Memory B cell (primary cell): ENCODE measurements around the gene NKAIN4.
A peak's percentile ranks its signal among the peaks of the same experiment; 100 is the strongest.

Experiments
- ATAC-seq: fragments of 150-1000 bp; cut with Tn5 transposase; 2 replicates; pipeline ENCODE4 v1.10.0; 2021; ENCODE audit warnings: low read depth, mild to moderate bottlenecking, moderate library complexity
- DNase-seq, 2 donors: peaks; one replicate each; pipeline ENCODE4 v3.0.0; 2022; ENCODE audit warnings: low spot score in 2 of 2
- H3K27ac Mint-ChIP-seq: one replicate; pipeline ENCODE4 v1.8.0; 2022; ENCODE audit warnings: mild to moderate bottlenecking, moderate library complexity, mixed read lengths
- H3K27me3 Mint-ChIP-seq: one replicate; pipeline ENCODE4 v1.8.0; 2022; ENCODE audit warnings: mixed read lengths
- H3K36me3 Mint-ChIP-seq: one replicate; pipeline ENCODE4 v1.8.0; 2022; ENCODE audit warnings: mild to moderate bottlenecking, mixed read lengths
- H3K4me1 Mint-ChIP-seq: one replicate; pipeline ENCODE4 v1.8.0; 2022; ENCODE audit warnings: mixed read lengths
- H3K4me3 Mint-ChIP-seq: one replicate; pipeline ENCODE4 v1.8.0; 2022; ENCODE audit warnings: mild to moderate bottlenecking, moderate library complexity, mixed read lengths
- H3K9me3 Mint-ChIP-seq: one replicate; pipeline ENCODE4 v1.8.0; 2022; ENCODE audit warnings: mixed read lengths

Gene NKAIN4

GRCh38 chr20:63292292-63292701 is 38.0 kb upstream of the NKAIN4 start:
- H3K36me3 Mint-ChIP-seq = peaks cover 6% of the 10 kb centered on the region
- H3K4me1 Mint-ChIP-seq = no peaks in the 10 kb centered on the region
- no peak overlapping the region for H3K4me3 Mint-ChIP-seq
- peaks cover 4% of the 10 kb centered on the region for H3K27me3 Mint-ChIP-seq
- no peak overlapping the region for H3K27ac Mint-ChIP-seq
- DNase-seq (no peak), ATAC-seq (no peak)
- no peaks in the 10 kb centered on the region for H3K9me3 Mint-ChIP-seq

DNA sequence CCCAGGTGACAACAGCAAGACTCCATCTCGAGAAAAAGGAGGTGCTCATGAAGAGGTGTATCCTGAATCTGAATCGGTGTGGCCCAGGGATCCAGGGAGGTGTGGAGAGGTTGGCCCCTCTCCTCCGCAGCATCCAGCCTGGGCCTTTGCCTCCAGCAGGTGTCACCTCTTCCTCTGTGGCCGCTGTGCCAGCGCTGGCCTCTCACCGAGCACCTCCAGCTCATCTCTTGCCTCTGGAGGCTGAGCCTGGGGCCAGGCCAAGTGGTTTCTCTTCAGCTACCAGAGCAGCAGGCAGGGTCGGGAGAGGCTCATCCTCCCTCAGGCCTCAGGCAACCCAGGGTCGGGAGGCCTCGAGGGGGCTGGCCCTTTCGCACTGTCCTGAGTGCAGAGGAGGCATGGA is 37.5 kb upstream of the NKAIN4 start:
- Mint-ChIP-seq H3K4me3 (no peak overlapping the region), H3K4me1 (no peaks in the 10 kb centered on the region), H3K27me3 (peaks cover 4% of the 10 kb centered on the region), H3K27ac (no peak overlapping the region), H3K9me3 (no peaks in the 10 kb centered on the region), H3K36me3 (peaks cover 6% of the 10 kb centered on the region)
- ATAC-seq (no peak), DNase-seq (no peak)

DNA sequence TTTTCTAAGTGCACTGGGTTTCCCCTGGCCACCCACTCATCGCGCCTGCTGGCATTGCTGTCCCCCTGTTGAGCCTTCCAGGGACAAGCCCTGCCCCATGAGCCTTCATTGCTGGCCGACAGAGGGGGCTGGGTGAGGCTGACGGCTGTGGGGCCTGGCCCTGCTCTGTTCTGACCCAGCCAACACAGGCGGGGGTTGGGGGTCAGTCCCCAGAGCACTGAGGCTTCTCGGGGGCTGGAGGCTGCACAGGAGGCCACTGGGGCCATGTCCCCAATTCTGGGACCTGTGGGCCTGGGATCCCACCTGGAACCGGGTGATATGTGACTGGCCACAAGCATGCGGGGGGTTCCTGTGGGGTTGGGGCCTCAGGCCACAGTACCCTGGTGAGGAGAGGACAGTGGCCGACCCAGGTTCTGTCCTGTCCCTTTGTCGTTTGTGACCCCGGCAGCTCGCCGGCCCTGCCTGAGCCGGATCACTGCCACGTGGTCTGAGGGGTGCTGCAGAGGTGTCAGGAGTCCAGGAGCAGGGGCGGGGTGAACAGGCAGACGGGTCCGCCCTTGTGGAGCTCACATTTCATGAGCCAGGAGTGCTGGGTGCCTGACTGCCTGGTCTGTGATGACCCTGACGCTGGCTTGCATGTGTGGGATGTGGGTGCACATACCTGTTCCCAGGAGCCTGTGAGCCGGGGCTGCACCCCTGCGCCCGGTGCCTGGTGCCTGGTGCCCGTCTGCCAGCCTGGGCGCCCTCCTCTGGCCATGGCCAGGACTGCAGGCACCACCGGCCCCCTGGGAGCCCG is 36.6 kb upstream of the NKAIN4 start:
- Mint-ChIP-seq H3K4me1 (no peaks in the 10 kb centered on the region), H3K27ac (no peak overlapping the region), H3K9me3 (no peaks in the 10 kb centered on the region), H3K36me3 (peaks cover 6% of the 10 kb centered on the region), H3K27me3 (peaks cover 4% of the 10 kb centered on the region), H3K4me3 (no peak overlapping the region)
- ATAC-seq = peak; percentile 82
- DNase-seq = peak; percentile 70 to 84

DNA sequence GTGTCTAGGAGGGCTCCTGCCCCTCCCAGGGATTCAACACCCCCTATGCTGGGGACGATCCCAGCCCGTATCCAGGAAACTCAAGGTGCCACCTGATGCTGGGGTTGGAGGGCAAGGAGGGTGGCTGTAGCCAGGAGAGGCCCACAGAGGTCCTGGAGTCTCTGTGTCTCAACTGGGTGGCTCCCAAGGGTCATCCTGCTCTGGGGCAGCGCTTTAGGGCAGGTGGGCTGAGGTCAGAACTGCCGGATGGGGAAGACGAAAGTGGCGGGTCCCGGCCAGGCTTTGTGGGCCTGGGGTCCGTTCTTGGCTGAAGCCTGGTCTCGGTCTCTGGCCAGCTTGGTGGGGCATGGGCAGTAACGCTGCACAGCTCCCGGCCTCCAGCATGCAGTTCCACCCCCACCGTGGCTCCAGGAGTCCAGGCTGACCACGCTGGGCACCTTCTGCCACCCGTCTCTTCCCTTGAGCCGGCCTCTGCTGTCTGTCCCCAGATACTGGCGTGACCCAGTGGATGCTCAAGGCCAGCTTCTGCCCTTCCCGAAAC is 35.9 kb upstream of the NKAIN4 start:
- H3K27ac Mint-ChIP-seq = no peak overlapping the region
- H3K9me3 Mint-ChIP-seq = no peaks in the 10 kb centered on the region
- H3K36me3 Mint-ChIP-seq = peaks cover 6% of the 10 kb centered on the region
- no peak for DNase-seq
- H3K4me1 Mint-ChIP-seq = no peaks in the 10 kb centered on the region
- ATAC-seq = no peak
- no peak overlapping the region for H3K4me3 Mint-ChIP-seq
- peaks cover 4% of the 10 kb centered on the region for H3K27me3 Mint-ChIP-seq

DNA sequence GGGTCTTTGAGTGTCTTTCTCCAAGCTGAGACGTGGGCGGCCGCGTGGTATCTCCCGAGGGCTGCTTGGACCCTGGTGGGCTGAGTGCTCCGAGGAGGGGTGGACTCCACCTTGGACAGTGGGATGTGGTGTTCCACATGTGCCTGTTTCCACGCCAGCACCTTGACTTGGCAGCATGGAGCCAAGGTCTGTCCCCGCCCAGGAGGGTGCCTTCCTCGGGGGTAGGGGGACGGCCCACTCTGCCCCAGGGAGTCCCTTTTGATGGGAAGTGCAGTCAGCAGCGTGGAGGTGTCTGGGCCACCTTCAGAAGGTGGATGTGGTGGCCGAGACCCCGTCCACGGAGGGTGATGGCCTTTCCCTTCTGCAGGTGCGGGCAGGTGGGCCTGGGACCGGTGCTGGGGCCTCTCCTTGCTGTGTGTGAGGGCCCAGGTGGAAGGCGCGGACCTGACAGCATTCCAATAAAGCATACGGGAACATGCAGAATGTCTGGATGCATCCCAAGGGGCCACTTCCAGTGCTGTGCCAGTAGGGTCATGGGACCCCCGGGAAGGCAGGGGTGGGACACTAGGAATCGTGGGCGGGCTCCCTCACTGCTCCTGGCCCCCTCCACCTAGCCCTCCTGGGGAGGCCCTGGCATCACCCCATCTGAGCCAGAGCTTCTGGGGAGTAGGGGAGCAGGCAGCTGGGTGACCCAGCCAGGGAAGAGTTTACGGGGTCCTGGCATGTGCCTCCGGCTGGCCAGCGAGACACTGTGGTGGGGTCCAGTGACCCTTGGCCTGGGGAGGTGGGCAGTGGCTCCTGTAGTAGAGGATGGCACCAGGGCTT is 35.3 kb upstream of the NKAIN4 start:
- H3K4me1 Mint-ChIP-seq = no peaks in the 10 kb centered on the region
- no peak for DNase-seq
- no peak for ATAC-seq
- H3K27ac Mint-ChIP-seq = no peak overlapping the region
- peaks cover 1% of the 10 kb centered on the region for H3K27me3 Mint-ChIP-seq
- peaks cover 7% of the 10 kb centered on the region for H3K36me3 Mint-ChIP-seq
- H3K4me3 Mint-ChIP-seq = no peak overlapping the region
- H3K9me3 Mint-ChIP-seq = no peaks in the 10 kb centered on the region

GRCh38 chr20:63288581-63289251 is 34.5 kb upstream of the NKAIN4 start:
- H3K27me3 Mint-ChIP-seq = no peaks in the 10 kb centered on the region
- H3K4me3 Mint-ChIP-seq = no peak overlapping the region
- no peaks in the 10 kb centered on the region for H3K4me1 Mint-ChIP-seq
- no peaks in the 10 kb centered on the region for H3K9me3 Mint-ChIP-seq
- no peak overlapping the region for H3K27ac Mint-ChIP-seq
- DNase-seq (no peak), ATAC-seq (no peak)
- H3K36me3 Mint-ChIP-seq = peaks cover 7% of the 10 kb centered on the region

DNA sequence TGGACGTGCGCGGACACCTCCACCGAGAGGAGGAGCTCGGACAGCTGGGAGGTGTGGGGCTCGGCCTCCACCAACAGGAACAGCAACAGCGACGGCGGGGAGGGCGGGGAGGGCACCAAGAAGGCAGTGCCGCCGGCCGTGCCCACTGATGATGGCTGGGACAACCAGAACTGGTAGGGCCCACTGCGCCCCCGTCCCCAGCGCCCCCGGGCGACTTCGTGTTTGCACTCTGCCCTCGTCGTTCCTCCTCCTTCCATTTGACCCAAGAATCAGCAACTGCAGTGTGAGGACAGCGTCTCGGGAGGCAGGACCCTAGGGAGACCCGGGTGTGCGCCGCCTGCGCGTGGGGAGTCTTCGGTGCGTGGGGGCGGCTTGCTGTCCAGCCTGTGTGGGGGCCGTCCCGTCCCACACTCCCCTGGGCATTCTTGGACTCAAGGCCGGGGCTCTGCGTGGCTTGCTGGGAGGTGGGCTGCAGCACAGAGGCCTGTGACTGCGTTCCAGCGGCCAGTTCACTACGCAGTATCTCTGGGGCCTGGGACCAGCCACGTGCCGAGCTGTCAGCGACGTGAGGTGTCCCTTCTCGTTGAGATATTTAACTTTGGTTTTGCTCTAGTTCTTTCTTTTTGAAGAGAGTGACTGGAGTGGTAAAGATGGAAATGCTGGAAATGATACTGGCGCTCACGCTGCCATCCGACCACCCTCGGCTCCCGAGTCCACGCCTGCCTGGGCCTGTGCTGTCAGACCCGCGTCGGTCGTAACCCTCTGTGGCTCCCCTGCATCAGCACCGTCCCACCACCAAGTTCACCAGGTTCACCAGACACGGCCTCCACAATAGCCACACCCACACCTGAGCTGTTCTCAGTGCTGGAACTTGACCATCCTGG is 33.7 kb upstream of the NKAIN4 start:
- H3K27me3 Mint-ChIP-seq = no peaks in the 10 kb centered on the region
- H3K27ac Mint-ChIP-seq = no peak overlapping the region
- H3K36me3 Mint-ChIP-seq = peaks cover 7% of the 10 kb centered on the region
- H3K9me3 Mint-ChIP-seq = no peaks in the 10 kb centered on the region
- DNase-seq (no peak), ATAC-seq (no peak)
- no peak overlapping the region for H3K4me3 Mint-ChIP-seq
- no peaks in the 10 kb centered on the region for H3K4me1 Mint-ChIP-seq

DNA sequence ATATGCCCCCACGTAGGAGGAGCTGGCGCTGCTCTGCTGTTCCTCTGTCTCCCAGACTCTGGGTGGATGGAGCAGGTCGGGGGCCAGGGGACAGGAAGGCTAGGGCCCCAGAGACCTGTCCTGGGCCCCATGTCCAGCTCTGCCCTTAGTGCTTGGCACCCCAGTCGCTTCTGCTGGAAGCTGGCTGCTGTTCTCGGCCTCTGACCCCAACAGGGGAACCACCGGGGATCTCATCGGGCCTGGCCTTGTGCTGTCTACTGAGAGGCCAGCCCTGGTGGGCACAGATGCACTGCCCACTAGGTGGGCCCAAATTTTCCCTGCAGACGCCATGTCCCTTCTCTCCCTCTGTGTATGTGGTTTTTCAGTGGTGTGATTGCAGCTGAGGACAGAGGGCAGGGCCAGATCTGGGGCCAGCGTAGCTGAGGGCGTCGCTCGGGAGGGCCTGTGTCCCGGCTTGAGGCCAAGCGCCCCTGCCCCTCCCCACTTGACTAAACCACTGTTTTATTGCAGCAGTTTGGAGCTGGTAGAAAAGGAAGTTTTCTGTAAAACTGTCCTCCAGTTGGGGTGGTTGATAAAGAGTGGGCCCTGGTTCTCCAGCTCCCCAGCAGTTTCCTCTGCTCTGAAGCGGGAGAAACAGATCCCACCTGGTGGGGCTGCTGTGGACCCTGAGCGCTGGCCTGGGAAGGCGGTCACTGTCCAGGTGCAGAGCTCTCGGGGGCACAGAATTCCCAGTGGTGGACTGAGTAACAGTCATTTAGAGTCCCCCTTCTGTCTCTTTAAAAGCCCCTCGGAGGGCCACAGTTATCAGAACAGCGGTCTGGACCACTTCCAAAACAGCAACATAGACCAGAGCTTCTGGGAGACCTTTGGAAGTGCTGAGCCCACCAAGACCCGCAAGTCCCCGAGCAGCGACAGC is 32.8 kb upstream of the NKAIN4 start:
- DNase-seq (no peak), ATAC-seq (no peak)
- Mint-ChIP-seq H3K27me3 (no peaks in the 10 kb centered on the region), H3K27ac (no peak overlapping the region), H3K4me3 (no peak overlapping the region), H3K4me1 (peaks cover 2% of the 10 kb centered on the region), H3K9me3 (no peaks in the 10 kb centered on the region), H3K36me3 (peaks cover 7% of the 10 kb centered on the region)

GRCh38 chr20:63285636-63286615 is 31.7 kb upstream of the NKAIN4 start:
- Mint-ChIP-seq H3K4me3 (no peak overlapping the region), H3K27me3 (no peaks in the 10 kb centered on the region), H3K36me3 (peaks cover 7% of the 10 kb centered on the region), H3K9me3 (no peaks in the 10 kb centered on the region), H3K4me1 (peaks cover 2% of the 10 kb centered on the region), H3K27ac (no peak overlapping the region)
- no peak for ATAC-seq
- DNase-seq = no peak

GRCh38 chr20:63284981-63285524 is 30.8 kb upstream of the NKAIN4 start:
- no peaks in the 10 kb centered on the region for H3K27me3 Mint-ChIP-seq
- peaks cover 10% of the 10 kb centered on the region for H3K36me3 Mint-ChIP-seq
- DNase-seq (no peak), ATAC-seq (no peak)
- H3K9me3 Mint-ChIP-seq = no peaks in the 10 kb centered on the region
- H3K4me1 Mint-ChIP-seq = peaks cover 2% of the 10 kb centered on the region
- no peak overlapping the region for H3K27ac Mint-ChIP-seq
- H3K4me3 Mint-ChIP-seq = no peak overlapping the region

DNA sequence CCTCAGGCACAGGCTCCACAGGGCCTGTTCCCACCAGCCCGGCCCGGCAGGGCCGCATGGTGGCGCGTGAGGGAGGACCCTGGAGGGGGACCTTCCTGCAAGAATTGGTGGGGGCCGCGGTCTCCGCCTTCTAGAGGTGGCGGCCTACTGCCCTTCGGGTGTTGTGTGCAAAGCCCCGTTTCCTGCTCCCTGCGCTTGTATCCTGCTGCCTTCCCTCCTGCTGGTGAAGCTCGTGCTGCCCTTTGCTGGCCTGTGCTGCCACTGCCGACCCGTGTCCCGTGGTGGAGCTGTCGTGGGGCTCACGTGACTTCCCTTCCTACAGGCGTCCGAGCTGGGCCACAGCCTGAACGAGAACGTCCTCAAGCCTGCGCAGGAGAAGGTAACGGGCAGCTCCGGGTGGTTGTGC is 30.3 kb upstream of the NKAIN4 start:
- Mint-ChIP-seq H3K36me3 (peaks cover 10% of the 10 kb centered on the region), H3K9me3 (no peaks in the 10 kb centered on the region)

More for the DNA sequence above, 30.3 kb upstream of the NKAIN4 start:
- peak overlapping the region; percentile 74 for H3K4me3 Mint-ChIP-seq
- peaks cover 2% of the 10 kb centered on the region for H3K4me1 Mint-ChIP-seq
- H3K27ac Mint-ChIP-seq = no peak overlapping the region
- H3K27me3 Mint-ChIP-seq = no peaks in the 10 kb centered on the region
- ATAC-seq (no peak), DNase-seq (no peak)
